Caco-2 (cell line): ENCODE data around the gene ASAP2. TPM values are rescaled to one million over a fixed set of nuclear protein-coding genes. Genes with fewer than 3 reads are reported as not detected.

ENCODE experiments used
- BruUV-seq: library from RNA; stranded (reverse); fragments of 400-500 nt; replicated peaks from 2 replicates; lab custom pipeline; 2021; lab: Mats Ljungman, UMichigan
- CTCF ChIA-PET: fragments of 300-600 bp; sonication (Branson Sonifier 250); formaldehyde crosslinking; loops from one replicate; lab custom pipeline; 2022; ENCODE audit warnings: antibody characterized with exemption; lab: Charles Lee
- POLR2A ChIA-PET: fragments of 300-600 bp; sonication (Branson Sonifier 250); formaldehyde crosslinking; loops from one replicate; lab custom pipeline; 2022; ENCODE audit warnings: antibody characterized with exemption; lab: Charles Lee
- DNase-seq, 2 experiments: peaks; one replicate each; pipeline versions ENCODE4 v3.0.0 to v3.0.0-alpha.2; 2020 to 2022
- H3K27me3 ChIP-seq: replicated peaks from 2 replicates; pipeline ENCODE4 v1.6.0; 2011; ENCODE audit warnings: low read length; ENCODE audit not compliant: control insufficient read depth, insufficient read depth
- H3K36me3 ChIP-seq: 2 replicates; pipeline ENCODE4 v1.5.1; 2011; ENCODE audit warnings: low read length; ENCODE audit not compliant: control insufficient read depth, insufficient read depth
- H3K4me1 ChIP-seq: fragments of 250-450 bp; sonication (Bioruptor Pico); 2 replicates; pipeline ENCODE4 v1.5.1; 2020; ENCODE audit warnings: mild to moderate bottlenecking
- H3K4me3 ChIP-seq: 2 replicates; pipeline ENCODE4 v1.5.1; 2011; ENCODE audit warnings: low read depth, mild to moderate bottlenecking, control low read depth, low read length
- H3K9me3 ChIP-seq: fragments of 250-450 bp; sonication (Bioruptor Pico); 2 replicates; pipeline ENCODE4 v1.5.1; 2020; ENCODE audit warnings: mild to moderate bottlenecking, moderate library complexity
- H3K27ac Mint-ChIP-seq: one replicate; pipeline ENCODE4 v1.8.0; 2022; ENCODE audit warnings: mixed read lengths; ENCODE audit not compliant: unreplicated experiment
- H3K27me3 Mint-ChIP-seq: one replicate; pipeline ENCODE4 v1.8.0; 2022; ENCODE audit warnings: mixed read lengths; ENCODE audit not compliant: insufficient read depth, unreplicated experiment
- H3K36me3 Mint-ChIP-seq: one replicate; pipeline ENCODE4 v1.8.0; 2022; ENCODE audit warnings: mild to moderate bottlenecking, mixed read lengths; ENCODE audit not compliant: insufficient read depth, unreplicated experiment
- H3K4me1 Mint-ChIP-seq: one replicate; pipeline ENCODE4 v1.8.0; 2022; ENCODE audit warnings: low read depth, mixed read lengths; ENCODE audit not compliant: unreplicated experiment
- H3K4me3 Mint-ChIP-seq: one replicate; pipeline ENCODE4 v1.8.0; 2022; ENCODE audit warnings: mild to moderate bottlenecking, moderate library complexity, mixed read lengths; ENCODE audit not compliant: unreplicated experiment
- H3K9me3 Mint-ChIP-seq: one replicate; pipeline ENCODE4 v1.8.0; 2022; ENCODE audit warnings: mixed read lengths; ENCODE audit not compliant: unreplicated experiment
- intact Hi-C: fragments of 100-400 bp; cut with micrococcal nuclease; formaldehyde crosslinking; loops from one replicate; pipeline ENCODE4 v1.10.0; 2022; ENCODE audit not compliant: unreplicated experiment
- total RNA-seq: library from RNA; stranded (reverse); gene quantifications from 2 replicates; pipeline ENCODE4 v1.2.3, GENCODE V29; 2022
- TF ChIP-seq, protein P1 (sequence below), 2 experiments: fragments of 200-600 bp in 1 of 2; IDR thresholded peaks; 1 replicate in 1 of 2; 2 replicates in 1 of 2; pipeline versions ENCODE4 v1.5.1 to v1.8.0; 2011 to 2022; ENCODE audit warnings: antibody characterized with exemption in 1 of 2, control low read depth in 1 of 2, inconsistent platforms in 1 of 2, low read depth in 1 of 2, low read length in 1 of 2, mild to moderate bottlenecking in 1 of 2, moderate library complexity in 1 of 2; ENCODE audit not compliant: insufficient read depth in 1 of 2, severe bottlenecking in 1 of 2, unreplicated experiment in 1 of 2

The ASAP2 gene
- total RNA-seq, 1 experiment from 2014 or later: 25.6 TPM

DNA sequence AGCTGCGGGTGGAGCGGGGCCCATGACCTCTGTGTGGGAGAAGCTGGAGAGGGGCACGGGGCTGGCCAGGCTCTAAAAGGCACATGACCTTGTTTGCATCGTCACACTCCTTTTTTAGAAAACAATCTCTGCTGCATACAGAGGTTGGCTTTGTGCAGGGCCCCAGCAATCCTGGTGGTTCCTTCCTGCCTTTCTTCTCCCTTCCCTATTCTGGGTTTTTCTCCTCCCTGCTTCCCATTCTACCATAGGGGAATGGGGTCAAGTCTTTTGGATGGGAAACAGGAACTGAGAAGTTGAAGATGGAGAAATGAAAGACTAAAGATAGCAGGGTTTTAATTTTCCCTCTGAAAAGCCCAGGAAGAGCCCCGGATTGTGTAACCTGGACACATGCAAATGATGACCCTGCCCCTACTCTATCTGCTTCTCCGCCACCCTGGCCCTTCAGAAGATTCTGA, 53.9 kb downstream of the ASAP2 start:
- H3K9me3 ChIP-seq: no peaks in the 10 kb centered on the region
- TF ChIP-seq, protein P1, sequence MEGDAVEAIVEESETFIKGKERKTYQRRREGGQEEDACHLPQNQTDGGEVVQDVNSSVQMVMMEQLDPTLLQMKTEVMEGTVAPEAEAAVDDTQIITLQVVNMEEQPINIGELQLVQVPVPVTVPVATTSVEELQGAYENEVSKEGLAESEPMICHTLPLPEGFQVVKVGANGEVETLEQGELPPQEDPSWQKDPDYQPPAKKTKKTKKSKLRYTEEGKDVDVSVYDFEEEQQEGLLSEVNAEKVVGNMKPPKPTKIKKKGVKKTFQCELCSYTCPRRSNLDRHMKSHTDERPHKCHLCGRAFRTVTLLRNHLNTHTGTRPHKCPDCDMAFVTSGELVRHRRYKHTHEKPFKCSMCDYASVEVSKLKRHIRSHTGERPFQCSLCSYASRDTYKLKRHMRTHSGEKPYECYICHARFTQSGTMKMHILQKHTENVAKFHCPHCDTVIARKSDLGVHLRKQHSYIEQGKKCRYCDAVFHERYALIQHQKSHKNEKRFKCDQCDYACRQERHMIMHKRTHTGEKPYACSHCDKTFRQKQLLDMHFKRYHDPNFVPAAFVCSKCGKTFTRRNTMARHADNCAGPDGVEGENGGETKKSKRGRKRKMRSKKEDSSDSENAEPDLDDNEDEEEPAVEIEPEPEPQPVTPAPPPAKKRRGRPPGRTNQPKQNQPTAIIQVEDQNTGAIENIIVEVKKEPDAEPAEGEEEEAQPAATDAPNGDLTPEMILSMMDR (IDR thresholded peaks at IDR 0.05; ENCODE audit: insufficient read depth in 1 of 2, low read depth in 1 of 2, low read length in 1 of 2, severe bottlenecking in 1 of 2, unreplicated experiment in 1 of 2): no peak
- BruUV-seq: no TSS peak
- Mint-ChIP-seq H3K4me3 (no peak overlapping the region), H3K27ac (no peak overlapping the region), H3K9me3 (no peaks in the 10 kb centered on the region), H3K4me1 (peaks cover 10% of the 10 kb centered on the region), H3K36me3 (peaks cover 10% of the 10 kb centered on the region), H3K27me3 (no peaks in the 10 kb centered on the region)
- ChIA-PET CTCF (interaction anchor here (0.6 kb wide), 1 partner anchor 383 kb away, joined by 6 read pairs; no protein-coding TSS in a partner anchor), POLR2A (no interaction called here)
- no peak for DNase-seq
- H3K36me3 ChIP-seq: no peaks in the 10 kb centered on the region
- intact Hi-C loops: no loop called here
- H3K27me3 ChIP-seq: no peaks in the 10 kb centered on the region
- peaks cover 11% of the 10 kb centered on the region; the same call in 1 of the 2 replicates for H3K4me1 ChIP-seq
- no peak overlapping the region for H3K4me3 ChIP-seq

DNA sequence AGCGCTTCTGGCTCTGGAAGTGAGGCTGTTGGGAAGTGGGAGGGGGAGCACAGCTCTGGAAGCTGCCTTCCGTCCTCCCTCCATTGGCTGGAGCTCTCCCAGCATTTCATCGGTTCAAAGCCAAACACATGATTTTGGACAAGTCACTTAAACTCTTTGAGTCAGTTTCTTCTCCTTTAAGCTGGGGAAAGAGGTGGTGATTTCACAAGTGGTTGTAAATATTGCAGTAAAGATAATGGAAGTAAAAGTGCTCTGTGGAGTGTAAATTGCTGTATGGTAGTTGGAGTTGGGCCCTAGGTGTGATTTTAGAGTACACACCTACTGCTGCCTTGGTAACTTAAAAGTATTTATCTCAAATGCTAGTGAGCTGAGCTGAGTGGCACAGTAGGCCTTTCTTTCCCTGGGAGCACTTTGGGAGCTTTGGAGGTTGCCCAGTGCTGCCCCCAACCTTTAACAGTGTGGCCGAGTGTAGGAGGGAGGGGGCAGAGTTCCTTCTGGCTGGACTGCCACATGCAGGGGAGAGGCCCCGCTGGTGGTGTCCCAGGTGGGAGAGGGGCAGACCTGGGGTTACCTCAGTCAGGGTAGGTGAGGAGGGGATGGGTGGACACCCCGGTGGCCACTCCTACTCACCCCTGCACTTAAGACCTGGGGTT, 54.7 kb downstream of the ASAP2 start:
- Mint-ChIP-seq H3K9me3 (no peaks in the 10 kb centered on the region), H3K4me3 (no peak overlapping the region), H3K27me3 (no peaks in the 10 kb centered on the region), H3K36me3 (peaks cover 10% of the 10 kb centered on the region), H3K27ac (no peak overlapping the region), H3K4me1 (peaks cover 8% of the 10 kb centered on the region)
- H3K27me3 ChIP-seq: no peaks in the 10 kb centered on the region
- intact Hi-C loops: no loop called here
- no peaks in the 10 kb centered on the region for H3K36me3 ChIP-seq
- no TSS peak for BruUV-seq
- CTCF ChIA-PET: no interaction called here
- H3K9me3 ChIP-seq: no peaks in the 10 kb centered on the region
- no peak overlapping the region for H3K4me3 ChIP-seq
- POLR2A ChIA-PET: no interaction called here
- peaks cover 11% of the 10 kb centered on the region; the same call in 1 of the 2 replicates for H3K4me1 ChIP-seq
- DNase-seq: no peak
- TF ChIP-seq, protein P1 (IDR thresholded peaks at IDR 0.05; ENCODE audit: insufficient read depth in 1 of 2, low read depth in 1 of 2, low read length in 1 of 2, severe bottlenecking in 1 of 2, unreplicated experiment in 1 of 2): no peak

DNA sequence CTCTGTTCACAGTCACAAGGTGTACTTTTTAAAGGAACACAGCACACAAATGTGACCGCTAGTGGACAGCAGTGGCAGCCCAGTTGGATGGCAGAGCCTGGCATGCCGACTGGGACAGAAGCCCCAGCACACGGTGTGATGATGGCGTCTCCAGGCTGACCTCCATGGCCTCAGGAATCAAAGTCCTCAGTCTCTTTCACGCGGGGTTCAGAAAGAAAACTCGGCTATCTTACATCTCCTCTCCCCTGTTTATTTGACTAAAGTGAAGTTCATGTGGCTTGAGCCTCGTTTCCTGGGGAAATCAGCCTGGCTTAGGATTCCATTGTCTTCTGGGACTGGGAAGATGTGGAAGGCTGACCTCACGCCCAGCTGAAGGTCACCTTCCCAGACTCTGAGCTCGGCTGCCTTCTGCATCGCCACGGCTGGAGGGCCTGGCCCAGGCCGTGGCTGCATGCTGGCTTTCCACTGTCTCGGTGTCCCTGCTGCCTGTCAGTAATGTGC, 56.1 kb downstream of the ASAP2 start:
- H3K9me3 Mint-ChIP-seq: no peaks in the 10 kb centered on the region

More for the DNA sequence above, 56.1 kb downstream of the ASAP2 start:
- DNase-seq: no peak
- Histone ChIP-seq H3K36me3 (no peaks in the 10 kb centered on the region), H3K4me3 (no peak overlapping the region), H3K27me3 (no peaks in the 10 kb centered on the region), H3K9me3 (no peaks in the 10 kb centered on the region), H3K4me1 (peaks cover 11% of the 10 kb centered on the region; the same call in 1 of the 2 replicates)
- Mint-ChIP-seq H3K27ac (no peak overlapping the region), H3K4me1 (peaks cover 8% of the 10 kb centered on the region), H3K36me3 (peaks cover 10% of the 10 kb centered on the region), H3K27me3 (no peaks in the 10 kb centered on the region), H3K4me3 (no peak overlapping the region)
- intact Hi-C loops: no loop called here
- CTCF ChIA-PET: no interaction called here
- no TSS peak for BruUV-seq
- POLR2A ChIA-PET: no interaction called here
- TF ChIP-seq, protein P1 (IDR thresholded peaks at IDR 0.05; ENCODE audit: insufficient read depth in 1 of 2, low read depth in 1 of 2, low read length in 1 of 2, severe bottlenecking in 1 of 2, unreplicated experiment in 1 of 2): no peak
